Neural crest cell (in vitro differentiated cells): ENCODE results near the gene LUC7L2. TPM values are rescaled to one million over a fixed set of nuclear protein-coding genes. Genes with fewer than 3 reads are reported as not detected.

Experiments
- DNase-seq: peaks from one replicate; pipeline ENCODE4 v3.0.0; 2021; ENCODE audit warnings: low read depth, mixed read lengths, low spot score
- H3K27ac Mint-ChIP-seq: one replicate; pipeline ENCODE4 v1.8.0; 2021; ENCODE audit warnings: mild to moderate bottlenecking, mixed read lengths; ENCODE audit not compliant: unreplicated experiment
- H3K27me3 Mint-ChIP-seq: 2 replicates; pipeline ENCODE4 v1.8.0; 2021; ENCODE audit warnings: low read depth, mild to moderate bottlenecking, mixed read lengths
- H3K36me3 Mint-ChIP-seq: 2 replicates; pipeline ENCODE4 v1.8.0; 2021; ENCODE audit warnings: low read depth, mild to moderate bottlenecking, mixed read lengths
- H3K4me1 Mint-ChIP-seq: 2 replicates; pipeline ENCODE4 v1.8.0; 2021; ENCODE audit warnings: mixed read lengths
- H3K4me3 Mint-ChIP-seq: one replicate; pipeline ENCODE4 v1.8.0; 2021; ENCODE audit warnings: mild to moderate bottlenecking, mixed read lengths
- H3K9me3 Mint-ChIP-seq: 2 replicates; pipeline ENCODE4 v1.8.0; 2021; ENCODE audit warnings: mixed read lengths
- CTCF ChIP-seq: fragments of 200-600 bp; sonication (generic); conservative IDR thresholded peaks from 2 replicates; pipeline ENCODE4 v1.5.0; 2021; ENCODE audit warnings: antibody characterized with exemption, mild to moderate bottlenecking
- total RNA-seq: library from RNA; stranded (reverse); gene quantifications from 2 replicates; pipeline ENCODE4 v1.2.1, GENCODE V29; 2021

LUC7L2 gene
- total RNA-seq, 1 donor from 2014 or later: 102 TPM

GRCh38 chr7:139370943-139371313 lies 11.2 kb downstream of the LUC7L2 start:
- peaks cover 28% of the 10 kb centered on the region for H3K4me1 Mint-ChIP-seq

GRCh38 chr7:139374246-139374645 lies 14.6 kb downstream of the LUC7L2 start:
- Mint-ChIP-seq H3K27me3 (no peaks in the 10 kb centered on the region), H3K36me3 (peaks cover 6% of the 10 kb centered on the region), H3K27ac (no peak overlapping the region), H3K4me3 (no peak overlapping the region), H3K4me1 (peaks cover 23% of the 10 kb centered on the region), H3K9me3 (no peaks in the 10 kb centered on the region)
- DNase-seq: no peak
- TF ChIP-seq CTCF: no peak

More at GRCh38 chr7:139370943-139371313, 11.2 kb downstream of the LUC7L2 start:
- no peak overlapping the region for H3K4me3 Mint-ChIP-seq
- no peaks in the 10 kb centered on the region for H3K36me3 Mint-ChIP-seq
- H3K27ac Mint-ChIP-seq: no peak overlapping the region
- no peaks in the 10 kb centered on the region for H3K9me3 Mint-ChIP-seq
- no peak for TF ChIP-seq CTCF
- no peaks in the 10 kb centered on the region for H3K27me3 Mint-ChIP-seq
- no peak for DNase-seq

- Mint-ChIP-seq H3K4me1 (no peaks in the 10 kb centered on the region), H3K4me3 (no peak overlapping the region), H3K9me3 (no peaks in the 10 kb centered on the region), H3K36me3 (peaks cover 7% of the 10 kb centered on the region), H3K27me3 (no peaks in the 10 kb centered on the region), H3K27ac (no peak overlapping the region)
- TF ChIP-seq CTCF: no peak
- DNase-seq: no peak
Measured at GRCh38 chr7:139382439-139382838, 22.7 kb downstream of the LUC7L2 start.

GRCh38 chr7:139384611-139385010 lies 24.9 kb downstream of the LUC7L2 start:
- Mint-ChIP-seq H3K27me3 (no peaks in the 10 kb centered on the region), H3K9me3 (no peaks in the 10 kb centered on the region), H3K4me3 (no peak overlapping the region), H3K36me3 (peaks cover 8% of the 10 kb centered on the region), H3K27ac (no peak overlapping the region), H3K4me1 (no peaks in the 10 kb centered on the region)
- DNase-seq: no peak
- no peak for TF ChIP-seq CTCF

GRCh38 chr7:139387594-139387993 lies 27.9 kb downstream of the LUC7L2 start:
- Mint-ChIP-seq H3K27me3 (no peaks in the 10 kb centered on the region), H3K9me3 (no peaks in the 10 kb centered on the region), H3K4me1 (no peaks in the 10 kb centered on the region), H3K27ac (no peak overlapping the region), H3K36me3 (peaks cover 9% of the 10 kb centered on the region), H3K4me3 (no peak overlapping the region)
- DNase-seq: no peak
- TF ChIP-seq CTCF: no peak

- Mint-ChIP-seq H3K4me3 (no peak overlapping the region), H3K36me3 (peaks cover 11% of the 10 kb centered on the region), H3K27me3 (no peaks in the 10 kb centered on the region), H3K4me1 (no peaks in the 10 kb centered on the region), H3K9me3 (no peaks in the 10 kb centered on the region), H3K27ac (no peak overlapping the region)
- DNase-seq: no peak
- TF ChIP-seq CTCF: no peak
Measured at GRCh38 chr7:139389091-139389490, 29.4 kb downstream of the LUC7L2 start.
